ENCODE measurements around the gene CLTCL1.

GRCh38 chr22:19337137-19337536, 45.6 kb upstream of the CLTCL1 start:
- TF ChIP-seq, protein P1, sequence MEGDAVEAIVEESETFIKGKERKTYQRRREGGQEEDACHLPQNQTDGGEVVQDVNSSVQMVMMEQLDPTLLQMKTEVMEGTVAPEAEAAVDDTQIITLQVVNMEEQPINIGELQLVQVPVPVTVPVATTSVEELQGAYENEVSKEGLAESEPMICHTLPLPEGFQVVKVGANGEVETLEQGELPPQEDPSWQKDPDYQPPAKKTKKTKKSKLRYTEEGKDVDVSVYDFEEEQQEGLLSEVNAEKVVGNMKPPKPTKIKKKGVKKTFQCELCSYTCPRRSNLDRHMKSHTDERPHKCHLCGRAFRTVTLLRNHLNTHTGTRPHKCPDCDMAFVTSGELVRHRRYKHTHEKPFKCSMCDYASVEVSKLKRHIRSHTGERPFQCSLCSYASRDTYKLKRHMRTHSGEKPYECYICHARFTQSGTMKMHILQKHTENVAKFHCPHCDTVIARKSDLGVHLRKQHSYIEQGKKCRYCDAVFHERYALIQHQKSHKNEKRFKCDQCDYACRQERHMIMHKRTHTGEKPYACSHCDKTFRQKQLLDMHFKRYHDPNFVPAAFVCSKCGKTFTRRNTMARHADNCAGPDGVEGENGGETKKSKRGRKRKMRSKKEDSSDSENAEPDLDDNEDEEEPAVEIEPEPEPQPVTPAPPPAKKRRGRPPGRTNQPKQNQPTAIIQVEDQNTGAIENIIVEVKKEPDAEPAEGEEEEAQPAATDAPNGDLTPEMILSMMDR (IDR thresholded peaks at IDR 0.05), result no peak
- no peak for TF ChIP-seq POLR2A (IDR thresholded peaks at IDR 0.05)

Measured in right lobe of liver (tissue), 4 donors.